Measurements from ENCODE around the gene PCDHA9. TPM values are rescaled to one million over a fixed set of nuclear protein-coding genes. Genes with fewer than 3 reads are reported as not detected.

Gene PCDHA9
- total RNA-seq, 2 donors from 2014 or later = 0.14 to 0.51 TPM

GRCh38 chr5:140855772-140856674, 7.8 kb downstream of the PCDHA9 start, which contains the start of gene PCDHA10:
Gene PCDHA10 (plus strand): TSS chr5:140855897. CDS start chr5:140856049, 152 bp downstream.
- 19% methylated on average over 44 of the region's 44 CpGs for WGBS
- Histone ChIP-seq H3K4me1 (replicated peaks) (no peaks in the 10 kb centered on the region), H3K4me3 (no peak within 1 kb of the TSS), H3K36me3 (no peaks in the 10 kb centered on the region), H3K27me3 (replicated peaks; ENCODE audit: insufficient read depth) (no peaks in the 10 kb centered on the region), H3K9me3 (no peaks in the 10 kb centered on the region), H3K27ac (no peak within 1 kb of the TSS)
- intact Hi-C loops (cut with DNase I) = loop anchor here (10.0 kb wide), 1 partner anchor 189 kb away; no protein-coding TSS in a partner anchor
- TF ChIP-seq POLR2A (IDR thresholded peaks at IDR 0.05) (no peak), CTCF (IDR thresholded peaks at IDR 0.05) (peak in 1 of 4 experiments; percentile 29)
- no peak for DNase-seq (ENCODE audit: low spot score)

- DNase-seq (ENCODE audit: low spot score) = no peak
- TF ChIP-seq POLR2AphosphoS5 (IDR thresholded peaks at IDR 0.05) (no peak), POLR2A (IDR thresholded peaks at IDR 0.05) (no peak), CTCF (IDR thresholded peaks at IDR 0.05) (no peak)
- no peaks in the 10 kb centered on the region for H3K9me3 ChIP-seq
- 53% methylated on average over 69 of the region's 94 CpGs for WGBS
- no peaks in the 10 kb centered on the region for H3K4me1 ChIP-seq (replicated peaks)
- intact Hi-C loops (cut with DNase I) = loop anchor here (10.0 kb wide), 1 partner anchor 187 kb away; no protein-coding TSS in a partner anchor
- no peaks in the 10 kb centered on the region for H3K36me3 ChIP-seq
- H3K4me3 ChIP-seq = no peak overlapping the region
- H3K27me3 ChIP-seq (replicated peaks; ENCODE audit: insufficient read depth) = no peaks in the 10 kb centered on the region
- no peak overlapping the region for H3K27ac ChIP-seq
Observed at GRCh38 chr5:140857177-140857986, 9.2 kb downstream of the PCDHA9 start.

- H3K36me3 ChIP-seq = no peaks in the 10 kb centered on the region
- no peak for DNase-seq (ENCODE audit: low spot score)
- TF ChIP-seq CTCF (IDR thresholded peaks at IDR 0.05) (no peak), POLR2A (IDR thresholded peaks at IDR 0.05) (no peak)
- no peaks in the 10 kb centered on the region for H3K4me1 ChIP-seq (replicated peaks)
- intact Hi-C loops (cut with DNase I) = loop anchor here (10.0 kb wide), 1 partner anchor 187 kb away; no protein-coding TSS in a partner anchor
- H3K27me3 ChIP-seq (replicated peaks; ENCODE audit: insufficient read depth) = no peaks in the 10 kb centered on the region
- WGBS = 55% methylated on average over 14 of the region's 22 CpGs
- no peaks in the 10 kb centered on the region for H3K9me3 ChIP-seq
- H3K27ac ChIP-seq = no peak overlapping the region
- no peak overlapping the region for H3K4me3 ChIP-seq
Observed at GRCh38 chr5:140857987-140858240, 9.7 kb downstream of the PCDHA9 start.

- intact Hi-C loops (cut with DNase I) = no loop called here
- DNase-seq (ENCODE audit: low spot score) = no peak
- no peaks in the 10 kb centered on the region for H3K4me1 ChIP-seq (replicated peaks)
- WGBS = 38% methylated on average over 76 of the region's 76 CpGs
- H3K4me3 ChIP-seq = no peak overlapping the region
- no peak overlapping the region for H3K27ac ChIP-seq
- H3K27me3 ChIP-seq (replicated peaks; ENCODE audit: insufficient read depth) = no peaks in the 10 kb centered on the region
- no peaks in the 10 kb centered on the region for H3K36me3 ChIP-seq
- H3K9me3 ChIP-seq = no peaks in the 10 kb centered on the region
- TF ChIP-seq POLR2A (IDR thresholded peaks at IDR 0.05) (no peak), POLR2AphosphoS5 (IDR thresholded peaks at IDR 0.05) (no peak), CTCF (IDR thresholded peaks at IDR 0.05) (no peak)
Observed at GRCh38 chr5:140862441-140863295, 14.5 kb downstream of the PCDHA9 start.

All from prostate gland (tissue), 2 donors.